Ishikawa (cell line): ENCODE data around the gene EPHA8.

Experiments used
- CEBPB ChIP-seq: IDR thresholded peaks from 2 replicates; pipeline ENCODE4 v1.6.1; 2012
- CREB1 ChIP-seq: IDR thresholded peaks from 2 replicates; pipeline ENCODE4 v1.6.1; 2012; ENCODE audit warnings: low read depth
- EGR1 ChIP-seq: IDR thresholded peaks from 2 replicates; pipeline ENCODE4 v1.6.1; 2012
- EP300 ChIP-seq: IDR thresholded peaks from 2 replicates; pipeline ENCODE4 v1.6.1; 2012; ENCODE audit warnings: borderline replicate concordance
- FOXM1 ChIP-seq: IDR thresholded peaks from 2 replicates; pipeline ENCODE4 v1.6.1; 2012; ENCODE audit warnings: low read depth, borderline replicate concordance
- NFIC ChIP-seq: IDR thresholded peaks from 2 replicates; pipeline ENCODE4 v1.6.1; 2012
- RAD21 ChIP-seq: IDR thresholded peaks from 2 replicates; pipeline ENCODE4 v1.6.1; 2012; ENCODE audit warnings: low read depth
- TAF1 ChIP-seq: IDR thresholded peaks from 2 replicates; pipeline ENCODE4 v1.6.1; 2012; ENCODE audit warnings: low read depth, mild to moderate bottlenecking
- TEAD4 ChIP-seq: IDR thresholded peaks from 2 replicates; pipeline ENCODE4 v1.6.1; 2012
- TF ChIP-seq, protein P1 (sequence below): IDR thresholded peaks from 2 replicates; pipeline ENCODE4 v1.6.1; 2012

DNA sequence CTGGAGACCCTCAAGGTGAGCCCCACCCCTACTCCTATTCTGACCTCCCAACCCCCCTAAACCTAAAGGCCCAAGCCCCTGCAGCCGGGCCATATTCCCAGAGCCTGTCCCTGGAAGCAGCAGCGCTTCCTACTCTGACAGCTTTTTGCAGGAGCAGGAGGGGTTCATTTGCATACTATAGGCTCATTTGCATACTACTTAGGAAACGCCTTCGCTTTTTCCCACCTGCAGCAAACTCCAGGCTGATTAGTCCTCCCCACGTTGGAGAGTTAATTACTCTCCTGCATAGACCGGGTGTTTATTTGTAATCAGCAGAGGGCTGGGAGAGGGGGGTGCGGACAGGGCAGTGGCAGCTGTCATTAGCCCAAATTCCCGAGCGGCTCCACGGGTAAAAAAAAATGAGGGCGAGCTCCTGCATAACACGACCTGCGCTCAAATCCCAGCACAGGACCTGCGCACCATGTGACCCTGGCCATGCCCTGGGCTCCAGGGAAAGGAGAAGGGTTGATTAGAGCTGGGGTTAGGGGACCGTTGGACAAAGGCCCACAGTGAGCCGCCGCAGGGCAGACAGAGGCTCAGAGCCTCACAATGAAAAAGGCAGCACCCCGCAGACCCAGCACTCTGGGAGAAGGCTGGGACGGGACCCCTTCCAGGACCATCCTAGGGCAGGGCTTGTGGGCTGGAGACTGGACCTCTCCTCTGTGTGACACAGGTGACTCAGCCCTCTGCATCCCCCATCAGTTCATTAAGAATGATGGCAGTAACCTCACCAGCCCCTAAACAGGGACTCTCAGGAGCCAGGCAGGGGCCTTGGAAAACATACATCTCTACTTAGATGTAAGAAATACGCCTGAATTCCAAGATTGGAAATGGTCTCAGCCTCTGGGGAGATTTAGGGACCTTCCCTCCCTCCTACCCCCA, 63.2 kb downstream of the EPHA8 start:
- TF ChIP-seq RAD21 (no peak), TAF1 (no peak), CEBPB (no peak), EP300 (no peak), FOXM1 (no peak), NFIC (no peak), TEAD4 (no peak), EGR1 (no peak), CREB1 (no peak)
- TF ChIP-seq, protein P1, sequence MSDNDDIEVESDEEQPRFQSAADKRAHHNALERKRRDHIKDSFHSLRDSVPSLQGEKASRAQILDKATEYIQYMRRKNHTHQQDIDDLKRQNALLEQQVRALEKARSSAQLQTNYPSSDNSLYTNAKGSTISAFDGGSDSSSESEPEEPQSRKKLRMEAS = no peak
